Measurements from ENCODE around the gene BUD13. TPM values are rescaled to one million over a fixed set of nuclear protein-coding genes. Genes with fewer than 3 reads are reported as not detected.

BUD13 gene
- total RNA-seq, 1 donor from 2014 or later = 7.0 TPM

DNA sequence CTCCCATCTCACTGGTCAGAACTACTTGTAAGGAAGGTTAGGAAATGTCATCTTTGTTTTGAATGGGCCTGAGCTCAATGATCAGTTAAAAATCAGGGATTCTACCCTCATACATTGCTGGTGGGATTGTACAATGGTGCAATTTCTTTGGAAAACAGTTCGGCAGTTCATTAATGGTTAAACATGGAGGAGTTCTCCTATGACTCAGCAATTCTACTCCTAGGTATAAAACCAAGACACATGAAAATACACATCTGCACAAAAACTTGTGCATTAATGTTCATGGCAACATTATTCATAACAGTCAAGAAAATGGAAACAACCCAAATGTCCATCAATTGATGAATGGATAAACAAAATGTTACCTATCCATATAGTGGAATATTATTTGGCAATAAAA is 23.8 kb upstream of the BUD13 start:
- intact Hi-C loops (cut with DNase I) = loop anchor here (10.0 kb wide), 1 partner anchor 428 kb away; no protein-coding TSS in a partner anchor

GRCh38 chr11:116794851-116795250 is 22.1 kb upstream of the BUD13 start:
- DNase-seq = no peak

More for the DNA sequence above, 23.8 kb upstream of the BUD13 start:
- ATAC-seq (ENCODE audit: poor library complexity) (no peak), DNase-seq (no peak)

GRCh38 chr11:116793772-116794097 is 20.9 kb upstream of the BUD13 start:
- intact Hi-C loops (cut with DNase I) = loop anchor here (10.0 kb wide), 1 partner anchor 431 kb away; no protein-coding TSS in a partner anchor
- no peak for DNase-seq
- no peak for ATAC-seq (ENCODE audit: poor library complexity)

More at GRCh38 chr11:116794851-116795250, 22.1 kb upstream of the BUD13 start:
- no peak for ATAC-seq (ENCODE audit: poor library complexity)
- intact Hi-C loops (cut with DNase I) = loop anchor here (10.0 kb wide), 1 partner anchor 430 kb away; no protein-coding TSS in a partner anchor

DNA sequence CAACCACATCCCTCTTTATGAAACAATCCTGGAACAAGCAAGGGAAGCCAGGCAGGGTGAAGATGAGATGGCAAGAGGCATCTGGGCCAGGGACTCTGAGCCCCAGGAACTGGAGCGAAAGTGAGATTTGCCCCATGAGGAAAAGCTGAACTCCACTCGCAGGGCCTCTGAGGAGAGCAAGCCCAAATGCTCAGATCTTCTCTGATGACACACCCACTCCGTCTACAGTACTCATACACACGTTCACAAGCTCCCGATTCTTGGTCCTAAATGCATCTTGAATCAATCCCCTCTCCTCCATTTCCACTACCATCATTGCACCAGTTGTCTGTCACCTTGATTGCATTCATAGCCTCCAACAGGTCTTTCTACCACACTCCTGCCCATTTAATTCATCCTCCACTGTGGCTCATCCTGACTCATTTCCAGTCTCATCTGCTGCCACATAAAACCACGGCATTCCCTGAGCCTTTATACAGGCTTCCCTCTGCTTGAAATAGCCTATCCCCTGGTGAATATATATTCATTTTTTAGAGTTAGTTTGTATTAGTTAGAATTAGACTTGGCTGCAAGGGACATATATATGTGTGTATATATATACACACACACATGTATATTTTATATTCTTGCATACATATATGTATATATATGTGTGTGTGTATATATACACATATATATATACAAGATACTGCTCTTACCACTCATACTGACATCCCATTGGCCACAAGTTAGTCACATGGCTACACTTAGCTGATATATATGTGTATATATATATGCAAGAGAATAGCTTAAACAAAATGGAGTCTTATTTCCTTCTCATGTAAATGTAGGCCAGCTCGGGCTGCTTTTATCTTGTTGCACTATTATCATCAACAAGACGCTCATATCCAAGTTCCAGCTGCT is 20.3 kb upstream of the BUD13 start:
- intact Hi-C loops (cut with DNase I) = loop anchor here (10.0 kb wide), 1 partner anchor 432 kb away; no protein-coding TSS in a partner anchor
- DNase-seq (no peak), ATAC-seq (ENCODE audit: poor library complexity) (no peak)

DNA sequence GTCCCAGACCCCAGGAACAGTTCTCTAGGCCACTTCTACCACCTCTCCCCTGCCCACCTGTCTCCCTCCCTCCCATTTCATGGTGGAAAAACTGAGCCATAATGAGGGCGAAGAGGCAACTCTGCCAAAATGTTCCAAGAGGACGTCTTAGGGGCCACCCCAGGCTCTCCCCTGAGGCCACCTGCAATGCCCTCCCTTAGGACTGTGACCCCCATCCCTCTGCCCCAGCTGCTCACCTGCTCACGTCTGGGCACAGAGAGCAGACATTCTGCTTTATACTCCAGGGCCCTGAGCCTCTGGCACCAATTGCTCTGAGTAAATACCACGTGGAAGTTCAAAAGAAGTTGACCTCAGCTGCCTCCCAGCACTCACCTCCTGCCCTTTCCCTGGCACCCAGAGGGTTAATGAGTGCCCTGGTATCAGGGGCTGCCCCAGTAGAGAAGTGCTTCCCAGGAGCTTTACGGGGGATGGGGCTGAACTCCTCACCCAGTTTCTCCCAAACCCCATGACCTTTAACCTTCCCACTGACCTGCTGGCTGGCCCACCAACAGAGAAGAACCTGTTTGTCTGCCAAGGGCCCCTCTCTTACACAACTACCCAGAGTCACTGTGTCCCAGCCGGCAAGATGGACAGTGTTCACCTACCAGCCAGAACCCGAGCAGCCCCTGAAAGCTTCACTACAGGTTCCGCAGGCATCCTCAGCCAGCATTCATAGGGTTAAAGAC is 19.5 kb upstream of the BUD13 start:
- ATAC-seq (ENCODE audit: poor library complexity) (no peak), DNase-seq (no peak)
- intact Hi-C loops (cut with DNase I) = loop anchor here (10.0 kb wide), 1 partner anchor 432 kb away; no protein-coding TSS in a partner anchor

- DNase-seq (no peak), ATAC-seq (ENCODE audit: poor library complexity) (no peak)
- intact Hi-C loops (cut with DNase I) = loop anchor here (10.0 kb wide), 1 partner anchor 433 kb away; no protein-coding TSS in a partner anchor
Observed at GRCh38 chr11:116791813-116792143, 19.0 kb upstream of the BUD13 start, which contains the start of gene APOA5. Gene APOA5 (minus strand): TSS chr11:116791879. CDS start chr11:116791860, 19 bp downstream.

DNA sequence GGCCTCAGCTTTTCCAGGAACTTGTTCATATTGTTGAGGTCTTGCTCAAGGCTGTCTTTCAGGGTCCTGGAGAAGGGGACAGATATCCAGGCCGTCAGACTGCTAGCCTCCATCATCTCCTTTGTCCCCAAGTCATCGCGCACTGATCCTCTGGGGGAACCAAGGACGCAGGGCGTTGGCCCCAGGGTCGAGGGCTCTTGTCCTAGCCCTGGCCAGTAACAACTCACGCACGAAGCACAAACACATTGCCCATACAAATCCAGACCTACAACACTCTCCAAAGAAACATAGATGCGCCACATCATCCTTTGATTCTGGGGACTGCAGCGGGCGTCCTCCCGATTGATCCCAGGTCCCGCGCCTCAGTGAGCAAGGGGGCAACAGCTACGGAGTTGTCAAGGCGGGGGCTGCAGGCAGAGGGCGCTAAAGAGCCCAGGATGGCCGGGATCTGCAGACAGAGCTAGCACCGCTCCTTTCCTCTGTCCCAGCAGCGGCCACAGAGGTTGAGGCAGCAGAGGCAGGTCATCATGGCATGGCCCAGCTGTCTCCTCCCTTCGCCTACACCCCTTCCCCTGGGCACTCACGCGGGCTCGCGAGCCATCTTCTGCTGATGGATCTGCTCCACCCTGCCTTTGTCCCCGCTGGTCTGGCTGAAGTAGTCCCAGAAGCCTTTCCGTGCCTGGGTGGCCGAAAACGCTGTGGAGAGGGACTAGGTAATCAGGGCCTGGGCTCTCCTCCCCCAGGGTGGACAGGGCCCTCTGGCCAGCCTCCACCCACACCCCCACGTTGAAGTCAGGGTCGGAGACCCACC is 18.4 kb upstream of the BUD13 start:
- intact Hi-C loops (cut with DNase I) = loop anchor here (10.0 kb wide), 1 partner anchor 434 kb away; no protein-coding TSS in a partner anchor
- DNase-seq = peak; percentile 89

DNA sequence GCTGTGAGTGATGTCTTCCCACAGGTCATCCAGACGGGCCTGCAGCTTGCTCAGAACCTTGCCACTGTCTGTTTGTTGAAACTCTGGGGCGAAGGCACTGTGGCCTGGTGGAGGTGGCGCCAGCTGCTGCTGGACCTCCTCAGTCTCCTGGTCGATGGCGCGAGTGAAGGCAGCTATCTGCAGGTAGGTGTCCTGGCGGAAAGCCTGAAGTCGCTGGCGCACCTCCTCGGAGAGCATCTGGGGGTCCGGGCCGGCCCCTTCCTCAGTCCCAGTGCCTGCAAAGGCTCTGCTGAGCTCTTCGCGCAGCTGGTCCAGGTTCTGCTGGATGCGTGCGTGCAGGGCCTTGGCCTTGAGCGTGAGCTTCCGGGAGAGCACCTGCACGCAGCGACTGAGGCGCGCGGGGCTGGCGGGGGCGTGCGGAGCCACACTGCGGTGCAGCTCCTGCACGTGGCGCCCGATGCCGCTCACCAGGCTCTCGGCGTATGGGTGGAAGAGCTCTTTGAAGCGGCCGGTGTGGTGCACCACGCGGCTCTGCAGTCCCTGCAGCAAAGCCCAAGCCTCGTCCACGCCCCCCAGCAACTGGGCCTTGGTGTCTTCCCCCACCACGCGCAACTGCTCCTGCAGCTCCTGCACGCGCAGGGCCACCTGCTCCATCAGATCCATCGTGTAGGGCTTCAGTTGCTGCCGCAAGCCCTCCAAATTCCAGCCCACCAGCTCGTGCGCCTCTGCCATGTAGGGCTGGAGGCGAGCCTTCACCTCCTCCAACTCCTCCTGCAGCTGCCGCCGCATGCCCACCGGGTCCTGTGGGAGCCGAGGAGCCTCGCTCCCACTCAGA is 17.6 kb upstream of the BUD13 start:
- ATAC-seq (ENCODE audit: poor library complexity) (no peak), DNase-seq (no peak)
- intact Hi-C loops (cut with DNase I) = loop anchor here (10.0 kb wide), 1 partner anchor 434 kb away; no protein-coding TSS in a partner anchor

More for the DNA sequence above, 18.4 kb upstream of the BUD13 start:
- peak; percentile 81 for ATAC-seq (ENCODE audit: poor library complexity)

DNA sequence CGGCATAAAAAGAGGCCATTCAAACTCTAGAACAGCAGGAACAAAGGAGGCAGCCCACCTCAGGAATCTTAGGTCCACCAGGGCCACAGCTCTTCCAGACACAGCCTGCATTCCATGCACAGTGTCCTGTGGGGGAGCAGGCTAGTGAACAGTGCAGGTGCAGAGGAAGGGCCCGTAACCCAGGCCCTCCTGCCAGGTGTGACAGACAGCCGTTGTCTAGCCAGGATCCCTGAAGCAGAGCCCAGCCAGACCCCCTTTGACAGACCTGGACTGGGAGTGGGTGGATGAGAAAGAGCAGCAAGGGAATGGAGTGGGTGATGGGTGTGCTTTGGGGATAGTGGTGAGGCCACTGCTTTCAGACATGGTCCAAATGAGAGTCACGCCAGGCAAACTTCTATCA is 16.2 kb upstream of the BUD13 start:
- ATAC-seq (ENCODE audit: poor library complexity) = no peak
- DNase-seq = no peak
- intact Hi-C loops (cut with DNase I) = loop anchor here (2.0 kb wide), 1 partner anchor 312 kb away; no protein-coding TSS in a partner anchor

DNA sequence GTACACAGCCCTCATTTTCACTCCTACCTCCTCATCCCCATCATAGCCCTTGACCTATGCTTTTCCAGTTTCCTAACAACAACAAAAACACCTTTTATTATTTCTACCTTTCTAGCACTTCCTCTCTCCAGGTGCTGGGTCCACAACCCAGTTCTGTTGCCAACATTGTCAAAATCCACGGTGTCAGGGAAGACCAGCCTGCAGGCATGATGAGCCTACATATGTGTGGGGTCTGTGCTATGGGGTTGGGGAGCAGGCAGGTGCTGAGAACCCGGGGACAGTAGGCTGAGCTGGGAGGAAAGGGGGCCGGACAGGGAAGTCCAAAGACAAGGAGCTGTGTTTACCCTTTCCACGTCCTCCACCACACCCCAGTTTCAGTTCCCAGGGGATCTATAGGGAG is 15.7 kb upstream of the BUD13 start:
- intact Hi-C loops (cut with DNase I) = loop anchor here (2.0 kb wide), 1 partner anchor 312 kb away; no protein-coding TSS in a partner anchor
- no peak for DNase-seq
- no peak for ATAC-seq (ENCODE audit: poor library complexity)

- DNase-seq (peak; percentile 92), ATAC-seq (ENCODE audit: poor library complexity) (peak; percentile 93)
- intact Hi-C loops (cut with DNase I) = loop anchor here (2.0 kb wide), 1 partner anchor 313 kb away; no protein-coding TSS in a partner anchor
Observed at GRCh38 chr11:116787786-116788486, 15.1 kb upstream of the BUD13 start, which contains the start of gene ZPR1. Gene ZPR1 (minus strand): TSS chr11:116788023. CDS start chr11:116787990, 33 bp downstream.

- DNase-seq = no peak
- no peak for ATAC-seq (ENCODE audit: poor library complexity)
- intact Hi-C loops (cut with DNase I) = no loop called here
Observed at GRCh38 chr11:116787436-116787785, 14.6 kb upstream of the BUD13 start.

DNA sequence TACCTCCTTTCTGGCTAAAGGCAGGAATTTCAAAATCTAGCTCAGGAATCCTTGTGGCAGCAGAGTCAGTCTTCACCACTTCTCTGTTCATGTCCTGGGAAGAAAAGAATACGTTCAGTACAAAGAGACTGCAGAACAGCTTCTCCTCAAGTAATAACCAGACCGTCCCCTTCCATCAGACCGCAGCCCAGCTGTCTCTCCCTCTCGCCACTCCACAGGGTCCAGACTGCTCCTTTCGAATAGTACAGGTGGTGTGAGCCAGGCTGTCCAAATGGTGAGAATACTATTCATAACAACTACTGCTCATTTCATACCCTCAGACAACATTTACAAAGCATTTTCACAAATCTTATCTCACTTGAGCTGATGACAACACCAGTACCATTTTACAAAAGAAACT is 14.2 kb upstream of the BUD13 start:
- intact Hi-C loops (cut with DNase I) = no loop called here
- DNase-seq = no peak
- ATAC-seq (ENCODE audit: poor library complexity) = no peak

DNA sequence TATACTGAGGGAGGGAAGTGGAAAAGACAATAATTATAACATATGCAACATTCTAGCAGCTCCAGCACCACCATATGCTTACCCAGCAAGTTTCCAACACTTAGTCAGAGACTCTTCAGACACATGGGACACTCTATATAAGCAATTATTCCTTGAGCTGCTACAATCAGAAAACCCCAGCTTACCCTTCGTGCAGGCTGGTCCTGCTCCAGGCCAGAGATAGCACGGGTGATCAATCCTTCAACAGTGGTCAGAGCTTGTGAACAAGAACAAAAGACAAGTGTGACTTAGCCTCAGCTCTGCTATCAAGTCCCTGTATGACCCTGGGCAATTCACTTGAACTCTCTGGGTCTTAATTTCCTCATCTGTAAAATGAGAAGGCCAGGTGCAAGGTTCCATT is 13.5 kb upstream of the BUD13 start:
- intact Hi-C loops (cut with DNase I) = no loop called here
- DNase-seq (no peak), ATAC-seq (ENCODE audit: poor library complexity) (no peak)

- DNase-seq = no peak
- intact Hi-C loops (cut with DNase I) = no loop called here
- ATAC-seq (ENCODE audit: poor library complexity) = no peak
Observed at GRCh38 chr11:116782728-116783127, 9.9 kb upstream of the BUD13 start.

GRCh38 chr11:116778556-116778955 is 5.8 kb upstream of the BUD13 start:
- intact Hi-C loops (cut with DNase I) = no loop called here
- DNase-seq (no peak), ATAC-seq (ENCODE audit: poor library complexity) (no peak)

DNA sequence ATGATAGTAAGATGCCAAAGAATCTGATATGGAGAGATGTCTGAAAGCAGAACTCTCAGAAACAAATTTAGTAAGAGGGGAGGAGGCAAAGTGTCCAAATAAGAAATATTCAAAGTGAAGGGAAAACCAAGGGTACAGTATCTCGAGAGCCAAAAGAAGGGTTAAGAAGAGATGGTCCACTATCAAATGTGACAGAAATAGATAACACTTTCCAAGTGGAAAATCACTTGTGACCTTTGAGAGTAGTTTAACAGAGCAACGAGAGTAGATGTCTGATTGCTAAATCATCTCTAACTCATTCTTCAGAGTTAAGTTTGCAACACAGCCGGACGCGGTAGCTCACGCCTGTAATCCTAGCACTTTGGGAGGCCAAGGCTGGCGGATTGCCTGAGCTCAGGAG is 4.3 kb upstream of the BUD13 start:
- intact Hi-C loops (cut with DNase I) = no loop called here
- no peak for DNase-seq
- no peak for ATAC-seq (ENCODE audit: poor library complexity)

All from Right ventricle myocardium superior (tissue), 1 donor.